ENCODE results near the gene SCN2A.
"Not testable (repeated sequence)": the region's sequence is repeated elsewhere in the genome, so short reads cannot be mapped to it uniquely, and the experiment has no call there.

Gene SCN2A

DNA sequence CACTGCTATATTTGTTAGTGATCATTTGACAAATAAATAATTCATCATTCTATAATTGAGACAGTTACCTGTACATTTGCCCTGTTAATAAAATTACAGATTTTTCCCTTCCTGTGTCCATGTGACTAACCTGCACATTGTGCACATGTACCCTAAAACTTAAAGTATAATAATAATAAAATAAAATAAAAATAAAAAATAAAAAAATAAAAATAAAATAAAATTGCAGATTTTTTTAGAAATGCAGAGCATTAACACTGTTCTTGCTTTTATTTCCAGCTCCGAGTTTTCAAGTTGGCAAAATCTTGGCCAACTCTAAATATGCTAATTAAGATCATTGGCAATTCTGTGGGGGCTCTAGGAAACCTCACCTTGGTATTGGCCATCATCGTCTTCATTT is 105.1 kb downstream of the SCN2A start:
- DNase-seq, result not testable (repeated sequence)

DNA sequence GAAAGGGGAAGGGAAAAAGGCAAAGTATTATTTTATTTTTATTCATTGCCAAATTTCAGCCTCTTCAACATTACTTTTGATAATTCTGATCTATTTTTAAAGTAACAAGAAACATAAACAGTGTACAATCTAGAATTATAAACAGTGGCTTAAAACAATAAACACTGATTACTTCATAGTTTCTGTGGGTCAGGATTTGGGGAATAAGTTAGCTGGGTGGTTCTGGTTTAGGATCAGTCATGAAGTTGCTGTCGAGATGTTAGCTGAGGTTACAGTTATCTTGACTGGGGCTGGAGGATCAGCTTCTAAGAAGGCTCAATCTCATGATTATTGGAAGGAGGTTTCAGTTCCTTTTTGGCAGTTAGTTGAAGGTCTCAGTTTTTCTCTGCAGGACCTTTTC is 109.2 kb downstream of the SCN2A start:
- no peak for DNase-seq

DNA sequence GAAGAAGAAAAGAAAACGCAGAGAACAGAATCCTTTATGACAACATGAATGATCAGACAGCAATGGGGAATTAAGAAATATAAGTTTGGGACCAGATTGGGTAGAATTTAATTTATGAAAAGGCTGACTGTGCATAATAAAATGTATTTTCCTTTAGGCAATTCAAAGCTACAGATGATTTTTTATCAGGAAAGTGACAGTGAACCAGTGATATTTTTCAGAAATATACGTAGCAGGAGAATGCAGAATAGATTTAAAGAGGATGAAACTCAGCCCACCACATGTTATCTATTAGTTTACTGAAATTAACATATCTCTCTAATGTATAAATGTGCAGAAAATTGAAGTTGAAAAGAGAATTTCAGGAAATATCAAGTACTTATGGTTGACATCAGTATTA is 110.0 kb downstream of the SCN2A start:
- DNase-seq, result no peak

DNA sequence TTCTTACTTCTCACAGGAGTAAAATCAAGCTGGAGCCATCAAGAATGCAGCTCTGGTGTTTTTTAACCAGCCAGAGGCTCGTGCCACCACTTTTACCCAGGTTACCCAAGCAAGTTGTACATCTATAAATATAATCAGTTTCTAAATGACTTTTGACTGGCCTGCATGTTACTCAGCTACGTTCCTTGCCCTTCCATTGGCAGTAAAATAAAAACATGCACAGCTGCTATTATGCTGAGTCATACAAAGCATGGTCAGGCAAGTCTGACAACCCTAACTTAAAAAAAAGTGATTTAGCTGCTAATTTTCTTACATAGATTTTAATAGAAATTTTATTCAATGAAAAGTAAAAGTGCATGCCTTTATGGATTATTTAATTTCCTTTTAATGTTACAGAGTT is 118.5 kb downstream of the SCN2A start:
- DNase-seq, result no peak

DNA sequence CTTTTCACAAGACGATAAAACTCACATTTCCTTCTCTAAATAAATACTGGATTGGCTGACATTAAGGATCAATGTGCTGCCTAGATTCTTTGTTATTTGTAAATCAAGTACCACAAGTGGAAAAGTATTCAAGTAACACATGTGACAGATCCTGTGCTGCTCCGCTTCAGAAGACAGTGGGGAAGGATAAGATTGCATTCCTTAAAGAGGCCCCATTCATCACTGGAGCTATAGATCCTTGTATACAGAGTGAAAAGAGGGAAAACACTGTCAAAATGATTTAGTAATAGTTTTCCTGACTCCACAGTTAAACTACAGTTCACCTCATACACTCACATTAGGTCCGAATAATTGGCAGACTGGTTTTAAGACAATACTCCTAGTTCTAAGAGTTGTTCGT is 122.3 kb downstream of the SCN2A start:
- DNase-seq, result no peak

DNA sequence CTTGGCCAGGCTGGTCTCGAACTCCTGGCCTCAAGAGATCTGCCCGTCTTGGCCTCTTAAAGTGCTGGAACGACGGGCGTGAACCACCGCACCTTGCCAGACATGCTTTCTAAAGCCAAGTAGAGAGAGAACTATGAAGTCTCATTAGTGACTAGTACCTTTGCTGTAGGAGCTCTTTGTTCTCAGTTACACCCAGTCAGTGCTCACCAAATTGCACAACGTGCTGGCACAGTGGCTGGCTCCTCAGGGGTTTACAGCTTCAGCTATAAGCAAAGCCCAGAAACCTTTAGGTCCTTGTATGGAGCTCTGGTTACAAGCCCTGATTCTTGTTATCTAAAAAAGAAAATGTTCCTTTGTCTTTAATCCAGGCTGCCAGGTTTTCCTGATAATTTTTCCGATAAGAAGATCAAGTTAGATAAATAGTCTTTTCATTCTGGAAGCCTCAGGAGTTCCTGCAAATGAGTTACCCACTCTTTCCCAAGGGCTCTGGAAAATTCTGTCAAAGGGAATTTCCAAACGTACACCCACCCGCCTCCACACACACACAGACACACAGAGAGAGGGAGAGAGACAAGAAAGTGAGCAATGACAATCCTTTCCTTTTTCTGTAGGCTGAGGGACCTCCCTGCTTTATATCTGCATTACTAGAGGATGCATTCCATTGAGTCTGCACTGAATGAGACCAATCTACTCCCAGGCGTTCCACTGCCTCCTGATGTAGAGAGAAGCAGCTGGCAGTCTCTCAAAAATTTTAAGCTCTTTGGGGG is 130.1 kb downstream of the SCN2A start:
- DNase-seq, result no peak

DNA sequence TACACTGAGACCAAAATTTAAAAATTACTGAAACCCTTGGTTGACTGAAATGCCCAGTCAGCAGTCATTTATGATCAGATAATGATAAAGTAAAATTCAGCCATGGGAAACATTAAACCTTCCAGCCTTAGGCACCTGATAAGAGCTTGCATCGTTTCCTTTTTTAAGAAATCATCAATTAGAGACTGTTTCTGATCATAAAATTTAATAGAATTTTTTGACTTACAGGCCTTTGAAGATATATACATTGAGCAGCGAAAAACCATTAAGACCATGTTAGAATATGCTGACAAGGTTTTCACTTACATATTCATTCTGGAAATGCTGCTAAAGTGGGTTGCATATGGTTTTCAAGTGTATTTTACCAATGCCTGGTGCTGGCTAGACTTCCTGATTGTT is 130.7 kb downstream of the SCN2A start:
- DNase-seq, result no peak

DNA sequence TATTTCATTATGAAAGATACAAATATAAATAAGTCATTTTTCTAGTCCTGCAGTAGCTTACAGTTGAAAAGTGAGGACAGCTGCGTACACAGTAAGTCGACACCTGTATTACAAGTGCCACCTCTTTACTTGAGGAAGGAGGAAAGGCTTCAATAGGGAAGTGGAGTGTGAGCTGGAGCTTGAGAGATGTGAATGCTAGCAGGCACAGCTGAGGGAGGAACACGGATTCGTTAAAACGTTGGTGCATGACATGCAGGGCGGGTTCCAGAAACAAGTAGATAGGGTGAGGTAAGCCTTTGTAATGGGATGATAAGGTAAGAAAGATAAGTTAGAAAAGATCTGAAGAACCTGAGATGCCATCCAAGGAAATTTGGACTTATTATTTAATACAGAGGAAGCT is 132.1 kb downstream of the SCN2A start:
- DNase-seq, result no peak

DNA sequence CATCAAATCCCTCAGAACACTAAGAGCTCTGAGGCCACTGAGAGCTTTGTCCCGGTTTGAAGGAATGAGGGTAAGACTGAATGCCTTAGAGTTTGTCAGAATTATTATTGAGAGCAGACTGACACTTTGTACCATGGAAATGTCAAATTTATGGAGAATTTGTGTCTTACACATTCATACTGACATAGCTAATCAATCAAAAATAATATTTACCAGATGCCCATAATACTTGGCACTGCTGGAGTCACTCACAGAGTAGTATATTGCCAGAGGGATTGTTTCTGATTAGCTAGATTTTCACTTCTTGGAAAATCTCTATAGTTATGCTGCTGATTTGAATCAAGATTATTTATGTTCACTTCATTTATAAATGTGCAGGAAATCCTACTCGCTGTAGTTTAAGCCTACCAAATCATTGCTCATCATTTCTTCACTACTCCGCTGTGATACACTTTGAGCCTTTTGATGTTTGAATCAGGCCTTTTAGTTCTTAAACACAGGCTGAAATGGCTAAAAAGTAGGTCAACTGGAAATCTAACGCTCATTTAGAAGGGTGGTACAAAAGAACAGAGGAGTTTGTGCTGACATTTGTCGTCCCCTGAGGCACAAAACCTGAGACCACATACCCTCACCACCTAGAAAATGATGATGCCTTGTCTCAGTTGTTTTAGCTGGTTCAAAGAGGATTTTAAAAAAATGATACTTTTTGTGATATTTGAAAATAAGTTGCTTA is 134.2 kb downstream of the SCN2A start:
- DNase-seq, result no peak

DNA sequence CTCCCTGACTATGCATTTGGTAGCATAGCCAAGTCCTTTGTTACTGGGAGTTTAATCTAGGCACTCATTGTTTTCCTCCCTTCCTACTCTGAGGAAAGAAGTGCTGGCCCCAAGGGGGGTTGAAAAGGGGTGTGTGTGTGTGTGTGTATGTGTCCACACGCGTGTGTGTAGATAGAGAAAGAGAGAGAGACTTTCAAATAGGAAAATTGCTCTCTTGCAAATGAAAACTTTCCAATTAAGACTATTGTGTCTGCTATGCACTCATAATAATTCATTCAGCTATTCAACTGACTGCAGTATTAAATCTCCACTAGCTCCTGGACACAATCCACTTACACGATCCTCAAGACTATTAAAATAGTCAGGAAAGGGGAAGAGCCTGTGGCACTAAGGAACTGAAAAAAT is 137.4 kb downstream of the SCN2A start:
- DNase-seq, result no peak

DNA sequence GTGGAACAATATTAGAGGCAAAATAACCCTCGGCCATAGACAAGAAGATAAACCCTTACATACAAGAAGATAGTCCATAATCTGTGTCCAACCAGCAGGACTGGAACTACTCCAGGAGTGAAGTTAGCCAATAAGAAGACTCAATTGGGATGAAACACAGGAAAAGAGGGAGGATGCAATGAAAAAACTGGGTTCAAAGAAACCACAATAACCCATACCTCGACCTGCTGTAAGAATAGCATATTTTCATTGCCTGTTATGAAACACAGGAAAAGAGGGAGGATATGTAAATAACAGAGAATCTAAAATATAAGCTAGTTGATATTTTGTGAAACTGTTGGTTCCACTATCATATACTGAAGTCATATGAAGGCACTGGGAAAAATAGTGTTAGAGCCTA is 143.1 kb downstream of the SCN2A start:
- DNase-seq, result no peak

DNA sequence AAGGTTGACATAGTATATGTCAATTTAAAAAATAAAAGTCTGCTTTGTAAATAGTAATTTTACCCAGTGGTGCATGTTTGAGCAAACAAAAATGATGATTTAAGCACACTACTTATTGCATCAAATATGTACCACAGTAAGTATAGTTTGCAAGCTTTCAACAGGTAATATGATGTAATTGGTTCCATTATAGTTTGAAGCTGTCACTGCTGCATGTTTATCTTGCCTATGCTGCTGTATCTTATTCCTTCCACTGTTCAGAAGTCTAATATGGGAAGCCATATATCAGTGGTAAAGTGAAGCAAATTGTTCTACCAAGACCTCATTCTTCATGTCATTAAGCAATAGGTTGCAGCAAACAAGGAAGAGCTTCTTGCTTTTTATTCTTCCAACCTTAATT is 151.7 kb downstream of the SCN2A start:
- no peak for DNase-seq

DNA sequence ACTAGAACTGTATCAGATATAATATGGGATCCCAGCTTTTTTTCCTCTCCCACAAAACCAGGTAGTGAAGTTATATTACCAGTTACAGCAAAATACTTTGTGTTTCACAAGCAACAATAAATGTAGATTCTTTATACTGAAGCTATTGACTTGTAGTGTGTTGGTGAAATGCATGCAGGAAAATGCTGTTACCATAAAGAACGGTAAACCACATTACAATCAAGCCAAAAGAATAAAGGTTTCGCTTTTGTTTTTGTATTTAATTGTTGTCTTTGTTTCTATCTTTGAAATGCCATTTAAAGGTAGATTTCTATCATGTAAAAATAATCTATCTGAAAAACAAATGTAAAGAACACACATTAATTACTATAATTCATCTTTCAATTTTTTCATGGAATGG is 152.6 kb downstream of the SCN2A start:
- no peak for DNase-seq

DNA sequence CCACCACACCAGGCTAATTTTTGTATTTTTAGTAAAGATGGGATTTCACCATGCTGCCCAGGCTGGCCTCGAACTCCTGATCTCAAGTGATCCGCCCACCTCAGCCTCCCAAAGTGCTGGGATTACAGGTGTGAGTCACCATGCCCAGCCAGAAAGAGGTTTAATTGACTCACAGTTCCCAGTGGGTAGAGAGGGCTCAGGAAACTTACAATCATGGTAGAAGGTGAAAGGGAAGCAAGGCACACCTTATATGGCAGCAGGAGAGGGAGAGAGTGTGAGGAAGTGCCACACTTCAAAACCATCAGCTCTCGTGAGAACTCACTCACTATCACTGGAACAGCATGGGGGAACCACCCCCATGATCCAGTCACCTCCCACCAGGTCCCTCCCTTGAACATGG is 159.4 kb downstream of the SCN2A start:
- not testable (repeated sequence) for DNase-seq

DNA sequence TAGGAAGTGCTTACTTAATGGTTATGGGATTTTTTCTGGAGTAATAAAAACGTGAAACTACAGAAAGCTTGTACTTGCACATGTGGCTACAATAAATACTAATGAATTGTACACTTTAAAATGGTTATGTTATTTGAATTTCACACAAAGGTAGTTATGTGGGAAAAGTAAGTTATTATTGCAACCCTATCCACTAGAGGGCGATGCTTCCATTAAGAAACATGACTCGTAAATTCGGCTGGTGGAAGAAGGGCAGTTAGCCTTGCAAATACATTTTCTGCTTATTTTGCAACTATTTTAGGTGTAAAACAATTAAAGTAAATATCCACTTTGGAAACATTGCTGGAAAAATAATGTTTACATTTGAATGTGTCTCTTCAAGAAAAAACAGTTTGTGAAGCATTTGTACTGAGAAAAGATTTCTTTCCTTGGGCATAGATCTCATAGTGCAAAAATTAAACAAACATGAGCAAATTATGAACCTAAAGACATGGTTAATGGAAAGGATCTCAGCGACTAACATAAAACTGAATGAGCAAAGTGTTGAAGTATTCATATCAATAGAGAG is 162.2 kb downstream of the SCN2A start:
- DNase-seq, result peak; percentile 12

DNA sequence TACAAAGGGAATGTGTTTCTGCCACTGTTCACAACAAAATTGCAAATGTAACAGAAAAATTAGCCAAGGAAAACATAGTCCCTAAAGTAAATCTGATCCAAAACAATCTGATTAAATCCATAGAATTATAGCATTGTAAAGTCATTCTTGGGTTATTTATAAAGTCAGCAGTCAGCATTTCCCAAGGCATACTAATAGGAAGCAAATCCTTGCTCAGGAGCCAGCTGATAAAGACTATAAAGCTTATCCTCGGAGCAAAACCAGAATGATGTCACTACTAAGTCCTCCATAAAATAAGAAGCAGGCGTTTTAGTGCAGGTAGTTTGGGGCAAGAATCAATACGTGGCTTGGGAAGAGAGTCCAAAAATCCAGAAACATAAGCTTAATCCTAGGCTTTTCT is 162.9 kb downstream of the SCN2A start:
- DNase-seq, result no peak

DNA sequence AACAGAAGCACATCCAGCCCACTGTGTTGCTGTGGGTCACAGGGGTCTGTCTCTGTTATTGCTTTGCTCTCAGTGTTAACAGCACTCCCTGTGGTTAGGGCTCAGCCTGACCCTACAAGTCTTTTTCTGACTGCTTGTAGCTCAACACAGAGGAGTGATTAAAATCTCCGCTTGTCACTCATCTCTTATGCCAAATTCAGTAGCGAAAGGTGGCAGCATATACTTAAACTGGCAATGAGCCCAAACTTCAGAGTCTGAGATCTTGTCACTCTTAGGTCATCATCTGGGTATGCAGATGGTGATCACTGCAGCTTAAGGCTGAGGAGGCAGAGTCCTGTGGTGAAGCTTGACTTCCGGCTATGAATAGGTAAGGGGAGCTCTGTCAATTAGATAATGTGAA is 167.0 kb downstream of the SCN2A start:
- no peak for DNase-seq

DNA sequence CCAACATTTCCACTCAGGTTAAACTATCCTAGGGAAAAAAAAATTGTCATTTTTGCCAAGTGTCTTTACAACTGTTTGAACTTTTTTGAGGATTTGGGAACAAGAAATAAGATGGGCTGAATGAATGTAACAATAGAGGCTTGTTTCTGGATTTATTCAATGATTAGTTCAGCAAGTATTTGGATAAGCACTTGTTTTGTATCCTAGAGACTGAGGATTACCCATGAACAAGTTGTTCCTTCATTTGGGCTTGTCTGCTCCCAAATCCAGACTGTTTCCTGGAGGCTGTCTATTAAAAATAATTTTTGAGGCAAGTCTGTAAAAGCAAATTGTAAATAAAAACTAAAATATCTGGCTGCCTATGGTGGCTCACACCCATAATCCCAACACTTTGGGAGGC is 168.3 kb downstream of the SCN2A start:
- no peak for DNase-seq

DNA sequence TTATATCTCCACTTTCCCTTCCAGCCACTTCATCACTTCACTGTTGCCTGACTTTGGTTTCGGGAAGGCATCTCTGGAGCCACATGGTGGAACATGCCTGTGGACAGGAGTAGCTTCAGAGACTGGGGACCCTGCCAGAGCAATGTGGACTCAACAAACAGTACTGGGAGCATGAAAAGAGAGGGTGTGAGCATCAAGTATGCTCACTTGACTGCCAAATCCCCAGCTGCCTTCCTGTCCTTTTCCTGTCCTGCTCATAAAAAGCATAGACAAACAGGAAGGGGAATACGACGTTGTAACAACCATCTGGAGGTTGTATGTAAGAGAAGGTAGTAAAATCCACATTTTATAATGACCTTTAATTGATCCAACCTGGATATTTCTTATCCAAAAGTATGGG is 169.0 kb downstream of the SCN2A start:
- DNase-seq, result no peak

DNA sequence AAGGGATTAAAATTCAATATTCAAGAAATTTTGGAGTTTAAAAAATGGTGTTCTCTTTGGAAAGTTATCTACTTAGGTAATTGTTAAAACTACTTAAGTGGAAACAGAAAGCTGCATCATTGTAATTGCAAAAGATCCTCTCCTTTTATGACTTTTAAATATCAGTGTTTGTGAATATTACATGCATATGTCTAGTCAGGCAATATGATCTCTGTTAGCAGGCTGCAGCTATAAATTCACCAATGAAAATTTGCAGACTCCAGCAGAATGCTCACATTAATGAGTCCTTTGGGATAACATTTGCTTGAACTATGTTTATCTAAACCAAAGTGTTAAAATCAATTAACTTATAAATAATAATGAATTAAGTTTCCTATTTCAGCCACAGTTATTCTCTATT is 171.1 kb downstream of the SCN2A start:
- no peak for DNase-seq

DNA sequence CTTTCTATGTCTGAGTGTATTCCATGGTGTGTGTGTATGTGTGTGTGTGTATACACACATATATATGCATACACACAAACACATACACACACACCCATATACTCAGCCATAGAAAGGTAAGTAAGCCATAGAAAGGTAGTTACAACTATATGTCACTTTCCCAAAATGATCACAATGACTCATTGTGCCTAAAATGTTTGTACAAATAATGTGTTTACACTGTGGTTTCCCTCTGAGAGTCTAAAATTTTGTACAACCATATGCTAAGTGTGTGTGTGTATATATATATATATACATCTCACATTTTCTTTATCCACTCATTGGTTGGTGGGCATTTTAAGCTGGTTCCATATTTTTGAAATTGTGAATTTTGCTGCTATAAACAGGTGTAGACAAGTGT is 175.0 kb downstream of the SCN2A start:
- no peak for DNase-seq

DNA sequence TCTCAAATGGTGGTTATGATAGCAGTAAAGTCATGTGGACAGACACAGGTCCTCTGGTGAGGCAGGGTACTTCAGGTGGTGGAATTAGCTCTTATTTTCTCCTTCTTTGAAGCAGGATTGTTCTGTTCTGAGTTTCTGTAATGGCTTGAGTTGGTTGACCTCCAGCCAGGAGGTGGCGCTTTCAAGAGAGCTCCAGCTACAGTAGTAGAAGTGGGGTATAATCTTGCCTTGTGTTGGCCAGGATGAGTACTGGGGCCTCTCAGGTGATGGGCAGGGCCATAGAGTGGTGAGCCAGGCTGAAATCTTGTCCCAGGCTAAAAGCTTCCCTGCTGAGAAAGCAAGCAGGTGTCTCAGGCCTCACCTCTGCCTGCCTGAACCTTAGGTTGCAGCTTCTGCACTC is 177.8 kb downstream of the SCN2A start:
- no peak for DNase-seq

DNA sequence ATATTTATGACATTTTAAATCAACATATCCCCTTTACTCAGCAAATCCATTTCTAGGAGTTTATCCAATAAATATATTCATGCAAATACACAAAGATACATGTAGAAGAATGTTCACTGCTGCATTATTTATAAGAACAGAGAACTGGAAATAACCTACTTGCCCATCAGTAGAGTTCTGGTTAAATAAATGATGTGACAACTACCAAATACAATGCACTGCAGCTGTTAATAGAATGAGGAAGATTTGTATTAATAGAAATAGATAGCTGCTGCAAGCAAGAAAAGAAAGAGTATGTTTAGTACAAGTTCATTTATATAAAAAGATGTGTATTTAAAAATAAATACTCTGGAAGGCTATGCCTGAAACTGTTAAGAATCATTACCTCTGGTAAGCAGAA is 181.0 kb downstream of the SCN2A start:
- DNase-seq, result no peak

DNA sequence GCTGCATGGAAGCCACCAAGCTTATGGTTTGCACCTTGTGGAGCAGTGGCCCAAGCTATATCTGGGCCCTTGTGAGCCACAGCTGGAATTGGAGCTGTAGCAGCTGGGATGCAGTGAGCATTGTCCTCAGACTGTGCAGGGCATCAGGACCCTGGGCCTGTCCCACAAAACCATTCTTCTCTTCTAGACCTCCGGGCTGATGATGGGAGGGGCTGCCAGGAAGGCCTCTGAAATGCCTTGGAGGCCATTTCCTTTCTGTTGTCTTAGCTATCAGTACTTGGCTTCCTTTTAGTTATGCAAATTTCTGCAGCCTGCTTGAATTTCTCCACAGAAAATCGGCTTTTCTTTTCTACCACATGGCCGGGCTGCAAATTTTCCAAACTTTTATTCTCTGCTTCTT is 183.9 kb downstream of the SCN2A start:
- DNase-seq, result no peak

All from central memory CD4-positive, alpha-beta T cell (primary cell).